ENCODE data around the gene GPD1. TPM values are rescaled to one million over a fixed set of nuclear protein-coding genes. Genes with fewer than 3 reads are reported as not detected.

Gene GPD1
- total RNA-seq, 1 experiment from 2014 or later, result 0.37 TPM

DNA sequence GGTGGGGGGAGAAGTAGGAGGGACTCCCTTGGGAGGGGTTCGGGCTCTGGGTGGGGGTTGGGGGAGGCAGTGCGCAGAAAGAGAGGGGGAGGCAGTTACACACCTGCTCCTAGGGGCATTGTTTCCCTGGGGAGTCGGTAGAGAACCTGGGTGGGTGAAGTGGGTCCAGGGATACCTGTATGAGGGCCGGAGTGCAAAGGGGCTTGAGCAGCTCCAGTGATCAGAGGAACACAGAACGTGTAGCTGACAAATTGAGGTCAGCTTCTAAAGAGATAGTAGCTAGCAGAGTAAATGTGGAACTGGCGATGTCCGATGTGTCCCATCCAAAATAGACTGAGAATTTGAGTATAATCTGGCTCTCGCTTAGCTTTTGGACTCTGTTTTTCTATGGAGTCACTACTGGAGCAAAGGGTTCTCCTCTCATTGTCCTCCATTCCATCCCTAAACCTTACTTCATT, 18.2 kb upstream of the GPD1 start:
- no peaks in the 10 kb centered on the region for H3K9me3 Mint-ChIP-seq (ENCODE audit: unreplicated experiment)
- TF ChIP-seq, protein P1, sequence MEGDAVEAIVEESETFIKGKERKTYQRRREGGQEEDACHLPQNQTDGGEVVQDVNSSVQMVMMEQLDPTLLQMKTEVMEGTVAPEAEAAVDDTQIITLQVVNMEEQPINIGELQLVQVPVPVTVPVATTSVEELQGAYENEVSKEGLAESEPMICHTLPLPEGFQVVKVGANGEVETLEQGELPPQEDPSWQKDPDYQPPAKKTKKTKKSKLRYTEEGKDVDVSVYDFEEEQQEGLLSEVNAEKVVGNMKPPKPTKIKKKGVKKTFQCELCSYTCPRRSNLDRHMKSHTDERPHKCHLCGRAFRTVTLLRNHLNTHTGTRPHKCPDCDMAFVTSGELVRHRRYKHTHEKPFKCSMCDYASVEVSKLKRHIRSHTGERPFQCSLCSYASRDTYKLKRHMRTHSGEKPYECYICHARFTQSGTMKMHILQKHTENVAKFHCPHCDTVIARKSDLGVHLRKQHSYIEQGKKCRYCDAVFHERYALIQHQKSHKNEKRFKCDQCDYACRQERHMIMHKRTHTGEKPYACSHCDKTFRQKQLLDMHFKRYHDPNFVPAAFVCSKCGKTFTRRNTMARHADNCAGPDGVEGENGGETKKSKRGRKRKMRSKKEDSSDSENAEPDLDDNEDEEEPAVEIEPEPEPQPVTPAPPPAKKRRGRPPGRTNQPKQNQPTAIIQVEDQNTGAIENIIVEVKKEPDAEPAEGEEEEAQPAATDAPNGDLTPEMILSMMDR (IDR thresholded peaks at IDR 0.05; ENCODE audit: unreplicated experiment), result no peak
- CTCF ChIA-PET, result interaction anchor here (1.0 to 11.7 kb wide), 8 partner anchors 9 to 308 kb away, joined by 3 to 232 read pairs (median 8); partner anchors contain the start of genes CERS5, COX14 and GPD1
- no peak for DNase-seq (ENCODE audit: unreplicated experiment)
- no peaks in the 10 kb centered on the region for H3K27me3 Mint-ChIP-seq (ENCODE audit: insufficient read depth, unreplicated experiment)
- H3K4me1 Mint-ChIP-seq (ENCODE audit: insufficient read depth, unreplicated experiment), result peaks cover 33% of the 10 kb centered on the region
- POLR2A ChIA-PET, result interaction anchor here (0.6 to 4.4 kb wide), 11 partner anchors 10 to 678 kb away, joined by 3 to 70 read pairs (median 6); partner anchors contain the start of genes ATF1, CERS5, COX14 and GPD1
- H3K27ac Mint-ChIP-seq (ENCODE audit: low read depth, unreplicated experiment), result peak overlapping the region; percentile 90
- BruUV-seq (replicated peaks), result no TSS peak
- peaks cover 38% of the 10 kb centered on the region for H3K36me3 Mint-ChIP-seq (ENCODE audit: insufficient read depth, unreplicated experiment)
- H3K4me3 Mint-ChIP-seq (ENCODE audit: unreplicated experiment), result peak overlapping the region; percentile 87
- intact Hi-C loops (cut with micrococcal nuclease), result no loop called here

DNA sequence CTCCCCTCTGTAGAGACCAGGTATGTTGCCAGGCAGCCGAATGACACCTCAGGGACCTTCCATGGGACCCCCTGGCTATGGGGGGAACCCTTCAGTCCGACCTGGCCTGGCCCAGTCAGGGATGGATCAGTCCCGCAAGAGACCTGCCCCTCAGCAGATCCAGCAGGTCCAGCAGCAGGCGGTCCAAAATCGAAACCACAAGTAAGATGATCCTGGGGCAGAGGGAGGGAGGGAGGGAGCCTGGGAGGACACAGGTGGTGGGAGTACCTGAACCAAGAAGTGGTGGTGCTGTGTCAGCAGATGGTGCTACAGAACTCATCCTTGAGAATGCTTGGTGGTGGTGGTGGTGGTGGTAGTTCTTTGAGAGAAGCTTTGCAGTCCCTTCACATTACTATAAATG, 17.7 kb upstream of the GPD1 start:
- H3K4me1 Mint-ChIP-seq (ENCODE audit: insufficient read depth, unreplicated experiment), result peaks cover 33% of the 10 kb centered on the region
- no peak overlapping the region for H3K27ac Mint-ChIP-seq (ENCODE audit: low read depth, unreplicated experiment)
- peaks cover 43% of the 10 kb centered on the region for H3K36me3 Mint-ChIP-seq (ENCODE audit: insufficient read depth, unreplicated experiment)
- no peaks in the 10 kb centered on the region for H3K27me3 Mint-ChIP-seq (ENCODE audit: insufficient read depth, unreplicated experiment)
- no TSS peak for BruUV-seq (replicated peaks)
- ChIA-PET POLR2A (interaction anchor here (0.6 to 4.4 kb wide), 6 partner anchors 25 to 552 kb away, joined by 3 to 70 read pairs (median 5); partner anchors contain the start of genes CERS5 and COX14), CTCF (interaction anchor here (1.4 to 11.7 kb wide), 3 partner anchors 11 to 90 kb away, joined by 5 to 232 read pairs (median 33); partner anchors contain the start of genes COX14 and GPD1)
- H3K4me3 Mint-ChIP-seq (ENCODE audit: unreplicated experiment), result peak overlapping the region; percentile 87
- no peaks in the 10 kb centered on the region for H3K9me3 Mint-ChIP-seq (ENCODE audit: unreplicated experiment)
- no peak for DNase-seq (ENCODE audit: unreplicated experiment)
- intact Hi-C loops (cut with micrococcal nuclease), result no loop called here
- TF ChIP-seq, protein P1 (IDR thresholded peaks at IDR 0.05; ENCODE audit: unreplicated experiment), result no peak

DNA sequence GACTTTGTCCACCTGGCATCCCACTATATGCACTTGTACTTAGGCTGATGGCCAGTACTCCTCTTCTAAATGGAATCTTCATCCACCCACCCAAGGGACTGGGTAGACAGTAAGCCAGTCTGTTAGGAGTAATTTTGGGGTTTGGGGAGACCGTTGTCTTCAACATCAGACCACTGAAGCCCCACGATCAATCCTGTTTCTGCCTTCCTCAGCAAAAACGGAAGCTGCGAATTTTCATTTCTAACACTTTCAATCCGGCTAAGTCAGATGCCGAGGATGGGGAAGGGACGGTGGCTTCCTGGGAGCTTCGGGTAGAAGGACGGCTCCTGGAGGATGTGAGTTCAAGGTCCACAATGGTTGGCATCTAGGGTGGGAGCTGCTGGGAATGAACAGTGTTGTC, 16.7 kb upstream of the GPD1 start:
- DNase-seq (ENCODE audit: unreplicated experiment), result no peak
- no peaks in the 10 kb centered on the region for H3K27me3 Mint-ChIP-seq (ENCODE audit: insufficient read depth, unreplicated experiment)
- BruUV-seq (replicated peaks), result no TSS peak
- intact Hi-C loops (cut with micrococcal nuclease), result no loop called here
- peaks cover 33% of the 10 kb centered on the region for H3K4me1 Mint-ChIP-seq (ENCODE audit: insufficient read depth, unreplicated experiment)
- peak overlapping the region; percentile 37 for H3K27ac Mint-ChIP-seq (ENCODE audit: low read depth, unreplicated experiment)
- H3K36me3 Mint-ChIP-seq (ENCODE audit: insufficient read depth, unreplicated experiment), result peaks cover 53% of the 10 kb centered on the region
- TF ChIP-seq, protein P1 (IDR thresholded peaks at IDR 0.05; ENCODE audit: unreplicated experiment), result no peak
- H3K4me3 Mint-ChIP-seq (ENCODE audit: unreplicated experiment), result no peak overlapping the region
- ChIA-PET POLR2A (interaction anchor here (0.8 to 4.3 kb wide), 3 partner anchors 25 to 244 kb away, joined by 4 to 25 read pairs (median 9); partner anchors contain the start of genes BCDIN3D, CERS5 and COX14), CTCF (interaction anchor here (0.6 to 11.7 kb wide), 11 partner anchors 9 to 145 kb away, joined by 3 to 232 read pairs (median 7); partner anchors contain the start of genes COX14 and GPD1)
- no peaks in the 10 kb centered on the region for H3K9me3 Mint-ChIP-seq (ENCODE audit: unreplicated experiment)

DNA sequence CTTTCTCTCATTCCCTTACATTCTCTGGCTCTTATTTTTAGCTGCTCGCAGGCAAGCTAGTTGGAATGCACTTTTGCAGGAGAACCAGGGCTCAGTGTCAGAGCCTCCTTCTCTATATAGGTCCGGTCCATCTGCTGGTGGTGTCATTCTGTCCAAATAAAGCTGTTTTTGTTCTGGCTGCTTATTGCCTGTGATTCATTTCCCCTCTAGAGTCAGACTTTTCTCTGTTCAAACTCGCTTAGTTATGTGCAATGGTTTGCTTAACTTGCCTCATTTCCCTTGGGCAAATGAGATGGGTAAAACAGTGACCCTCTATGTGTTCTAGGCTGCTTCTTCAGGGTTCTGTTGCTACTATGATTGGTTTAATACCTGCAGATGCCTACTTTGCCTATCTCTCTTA, 15.8 kb upstream of the GPD1 start:
- Mint-ChIP-seq H3K27ac (ENCODE audit: low read depth, unreplicated experiment) (peak overlapping the region; percentile 37), H3K9me3 (ENCODE audit: unreplicated experiment) (no peaks in the 10 kb centered on the region), H3K36me3 (ENCODE audit: insufficient read depth, unreplicated experiment) (peaks cover 62% of the 10 kb centered on the region), H3K27me3 (ENCODE audit: insufficient read depth, unreplicated experiment) (no peaks in the 10 kb centered on the region), H3K4me3 (ENCODE audit: unreplicated experiment) (peak overlapping the region; percentile 26), H3K4me1 (ENCODE audit: insufficient read depth, unreplicated experiment) (peaks cover 33% of the 10 kb centered on the region)
- ChIA-PET POLR2A (interaction anchor here (0.9 to 4.3 kb wide), 6 partner anchors 13 to 220 kb away, joined by 3 to 25 read pairs (median 6); partner anchors contain the start of genes CERS5 and COX14), CTCF (interaction anchor here (0.5 to 11.7 kb wide), 24 partner anchors 8 to 626 kb away, joined by 3 to 232 read pairs (median 4); partner anchors contain the start of genes COX14 and GPD1)
- intact Hi-C loops (cut with micrococcal nuclease), result no loop called here
- BruUV-seq (replicated peaks), result no TSS peak
- peak; percentile 47 for DNase-seq (ENCODE audit: unreplicated experiment)
- TF ChIP-seq, protein P1 (IDR thresholded peaks at IDR 0.05; ENCODE audit: unreplicated experiment), result no peak

Measured in MCF 10A (cell line).